HG02884 (cell line): Measurements from ENCODE around the gene USP35.
"Not testable (repeated sequence)": the region's sequence is repeated elsewhere in the genome, so short reads cannot be mapped to it uniquely, and the experiment has no call there.

Source experiments
- ATAC-seq: cut with Tn5 transposase; IDR thresholded peaks from one replicate; pipeline ENCODE4 v1.9.1; 2021; ENCODE audit warnings: mild to moderate bottlenecking, moderate library complexity; ENCODE audit not compliant: unreplicated experiment

USP35 gene

GRCh38 chr11:78213526-78214330 lies 25.0 kb downstream of the USP35 start:
- ATAC-seq = no peak

- ATAC-seq = no peak
Measured at GRCh38 chr11:78214331-78215194, 25.8 kb downstream of the USP35 start.

DNA sequence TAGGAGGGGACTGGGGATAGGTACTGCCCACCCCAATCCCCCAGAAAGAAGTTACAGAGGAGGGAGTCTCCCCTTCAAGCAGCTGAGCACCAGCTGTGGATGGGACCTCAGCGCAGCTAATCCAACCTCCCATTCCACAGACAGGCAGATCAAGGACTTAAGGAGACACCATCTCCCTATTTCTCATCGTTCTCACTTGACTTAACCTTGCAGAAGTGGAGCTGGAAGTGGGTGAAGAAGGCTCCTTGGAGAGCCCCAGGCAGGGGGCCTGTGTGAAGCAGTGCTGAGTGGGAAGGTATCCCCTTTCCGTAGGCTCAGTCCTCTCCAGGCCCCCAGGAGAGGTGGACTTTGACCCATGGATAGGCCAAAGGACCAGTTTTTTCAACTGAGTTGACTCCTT lies 27.3 kb downstream of the USP35 start:
- no peak for ATAC-seq

GRCh38 chr11:78216571-78217287 lies 28.0 kb downstream of the USP35 start:
- ATAC-seq = no peak

GRCh38 chr11:78217650-78218541 lies 29.2 kb downstream of the USP35 start:
- ATAC-seq = no peak

GRCh38 chr11:78218707-78219492 lies 30.2 kb downstream of the USP35 start:
- ATAC-seq = no peak

DNA sequence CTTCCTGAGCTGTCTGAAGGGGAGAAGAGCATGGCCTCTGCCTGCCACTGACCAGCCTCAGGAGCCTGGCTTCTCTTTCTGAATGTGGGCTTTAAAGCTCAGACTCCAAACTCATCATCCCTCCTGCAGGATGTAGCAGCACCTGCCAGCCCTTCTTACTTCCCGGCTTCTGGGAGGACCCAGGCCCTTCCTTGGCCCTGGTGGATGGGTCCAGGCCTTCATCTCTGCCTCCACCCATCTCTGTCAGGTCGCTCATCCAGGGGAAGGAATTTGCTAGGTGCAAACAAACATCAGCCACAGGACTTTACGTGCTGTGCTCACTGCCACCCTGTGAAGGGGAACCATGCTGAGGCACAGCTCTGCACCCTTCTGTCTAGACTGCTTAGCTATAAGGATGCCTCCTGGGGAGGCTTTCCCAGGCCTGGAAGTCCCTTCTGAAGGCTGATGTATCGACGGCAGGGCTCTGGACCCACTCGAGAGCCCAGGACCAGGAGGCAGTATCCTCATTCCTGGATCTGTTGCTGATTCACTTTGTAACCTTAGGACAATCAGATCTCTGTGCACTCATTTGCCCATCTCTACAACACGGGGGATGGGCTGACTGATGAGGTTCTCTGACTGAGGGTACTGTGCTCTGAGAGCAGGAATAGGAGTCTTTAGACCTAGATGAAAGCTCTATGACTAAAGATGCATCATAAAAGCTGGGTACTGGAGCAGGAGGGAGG lies 30.9 kb downstream of the USP35 start:
- no peak for ATAC-seq

- ATAC-seq = no peak
Measured at GRCh38 chr11:78220218-78221157, 31.8 kb downstream of the USP35 start.

DNA sequence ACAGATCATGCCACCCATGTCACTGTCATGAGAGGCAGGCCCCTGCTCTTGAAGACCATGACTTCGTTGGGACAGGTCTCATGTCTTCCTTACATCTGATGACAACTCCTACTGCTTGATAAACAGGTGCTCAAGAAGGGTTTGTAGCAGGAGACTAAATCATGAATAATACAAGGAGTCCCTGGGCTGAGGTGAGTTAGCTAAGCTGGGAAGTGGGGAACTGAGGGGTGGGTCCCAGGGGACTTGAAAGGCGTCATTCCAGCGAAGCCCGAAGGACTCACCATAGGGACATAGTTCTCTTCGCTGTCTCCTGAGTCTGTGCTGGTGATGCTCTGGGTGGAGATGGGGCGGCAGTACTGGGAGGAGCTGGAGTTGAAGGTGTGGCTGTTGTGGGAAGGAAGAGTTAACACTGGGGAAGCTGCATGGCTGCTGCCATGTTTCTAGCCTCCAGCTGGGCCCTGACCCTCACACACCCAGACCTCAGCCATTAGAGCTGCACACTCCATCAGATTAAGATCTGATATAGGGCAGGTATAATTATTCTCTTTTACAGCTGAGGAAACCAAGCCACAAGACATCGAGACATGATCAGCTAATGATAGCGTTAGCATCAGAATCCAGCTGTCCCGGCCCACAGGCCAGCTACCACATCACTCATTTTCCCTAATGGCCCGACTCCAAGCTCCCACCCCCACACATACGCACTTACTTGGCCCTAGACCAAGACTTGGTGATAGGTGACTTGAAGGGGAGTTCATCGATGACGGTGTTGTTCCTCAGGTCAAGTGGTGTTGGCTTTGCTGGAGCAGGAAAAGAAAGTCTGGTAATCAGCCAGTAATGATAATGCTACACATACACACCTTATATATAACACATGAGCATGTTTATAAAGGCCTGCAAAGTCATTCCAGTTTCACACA lies 32.9 kb downstream of the USP35 start:
- ATAC-seq = no peak

DNA sequence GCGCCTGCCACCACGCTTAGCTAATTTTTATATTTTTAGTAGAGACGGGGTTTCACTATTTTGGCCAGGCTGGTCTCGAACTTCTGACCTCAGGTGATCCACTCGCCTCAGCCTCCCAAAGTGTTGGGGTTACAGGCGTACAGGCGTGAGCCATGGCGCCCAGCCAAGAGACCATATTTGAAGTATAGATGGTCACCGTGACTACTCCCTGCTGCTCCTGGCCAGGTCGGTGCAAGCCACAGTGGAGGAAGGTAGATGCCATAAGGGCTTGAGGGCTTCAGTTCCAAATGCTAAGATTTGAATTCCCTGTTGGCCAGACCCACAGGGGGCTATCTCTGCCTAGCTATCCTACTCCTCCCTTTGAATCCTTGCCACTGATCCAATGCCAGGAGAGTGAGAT lies 34.0 kb downstream of the USP35 start:
- not testable (repeated sequence) for ATAC-seq

- peak; percentile 57 for ATAC-seq
Measured at GRCh38 chr11:78223320-78223954, 34.7 kb downstream of the USP35 start.

GRCh38 chr11:78224506-78224905 lies 35.8 kb downstream of the USP35 start:
- no peak for ATAC-seq

DNA sequence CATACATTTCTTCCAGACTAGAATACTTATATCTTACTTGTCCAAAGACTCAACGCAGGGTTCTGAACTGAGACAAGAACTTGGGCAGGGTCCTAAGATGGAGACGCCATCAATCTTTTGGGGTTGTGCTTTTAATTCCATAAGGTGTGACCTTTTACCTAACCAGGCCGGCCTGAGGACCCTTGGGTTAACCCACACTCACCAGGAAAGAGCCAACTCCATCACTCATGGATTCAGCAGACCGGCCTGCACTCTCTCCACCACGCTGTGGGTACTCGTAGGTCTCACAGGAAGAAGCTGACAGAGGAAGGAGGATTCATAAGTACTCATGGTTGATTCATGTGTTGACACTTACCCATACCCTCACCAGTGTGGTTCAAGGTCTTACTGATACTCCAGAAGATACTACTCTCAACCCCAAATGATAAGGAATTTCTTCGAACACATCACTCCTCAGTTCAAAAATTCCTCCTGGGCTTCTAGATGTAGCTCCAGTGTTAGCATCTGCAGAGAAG lies 36.2 kb downstream of the USP35 start:
- no peak for ATAC-seq

GRCh38 chr11:78226684-78227680 lies 38.3 kb downstream of the USP35 start:
- ATAC-seq = no peak

GRCh38 chr11:78227921-78228320 lies 39.2 kb downstream of the USP35 start:
- no peak for ATAC-seq
